Transverse colon (tissue), 4 donors: Measurements from ENCODE around the gene LYPD6B. TPM values are rescaled to one million over a fixed set of nuclear protein-coding genes. Genes with fewer than 3 reads are reported as not detected.

ENCODE experiments used
- DNase-seq: peaks from one replicate; pipeline ENCODE4 v3.0.0-alpha.2; 2019
- H3K27ac ChIP-seq, 4 donors: fragments of 200-600 bp; sonication (generic); 2 replicates each; pipeline ENCODE4 v1.5.1; 2016 to 2018; ENCODE audit warnings: inconsistent platforms in 4 of 4
- H3K27me3 ChIP-seq: fragments of 200-600 bp; sonication (generic); 2 replicates; pipeline ENCODE4 v1.5.1; 2017; ENCODE audit warnings: inconsistent platforms
- H3K36me3 ChIP-seq, 4 donors: fragments of 200-600 bp; sonication (generic); 2 replicates each; pipeline ENCODE4 v1.5.1; 2017 to 2019; ENCODE audit warnings: inconsistent platforms in 4 of 4
- H3K4me1 ChIP-seq, 4 donors: fragments of 200-600 bp; sonication (generic); 2 replicates each; pipeline ENCODE4 v1.5.1; 2017 to 2020; ENCODE audit warnings: inconsistent platforms in 4 of 4
- H3K4me3 ChIP-seq, 4 donors: fragments of 200-600 bp; sonication (generic); 1 replicate in 1 of 4; 2 replicates in 3 of 4; pipeline versions ENCODE4 v1.5.1 to v1.6.1; 2017 to 2019; ENCODE audit warnings: inconsistent platforms in 4 of 4
- H3K9me3 ChIP-seq, 2 donors: fragments of 200-600 bp; sonication (generic); 2 replicates each; pipeline ENCODE4 v1.5.1; 2017 to 2019; ENCODE audit warnings: inconsistent platforms in 2 of 2
- EP300 ChIP-seq: sonication (generic); formaldehyde crosslinking; IDR thresholded peaks from one replicate; pipeline ENCODE4 v1.6.1; 2017; ENCODE audit warnings: antibody characterized with exemption, low read depth
- POLR2A ChIP-seq: fragments of 450-650 bp; IDR thresholded peaks from one replicate; pipeline ENCODE4 v1.6.1; 2016; ENCODE audit warnings: antibody characterized with exemption, mild to moderate bottlenecking, moderate library complexity
- POLR2AphosphoS5 ChIP-seq, 3 donors: sonication (generic); formaldehyde crosslinking; IDR thresholded peaks; one replicate each; pipeline ENCODE4 v1.6.1; 2016; ENCODE audit warnings: antibody characterized with exemption in 3 of 3
- whole genome bisulfite sequencing, 2 donors: methylation state at CpG; one replicate each; pipeline ENCODE4 v1.1.5; 2018; ENCODE audit warnings: low coverage in 1 of 2; 5-methylcytosine and 5-hydroxymethylcytosine counted together
- in situ Hi-C, 4 donors: fragments of 200-750 bp; cut with MboI; loops; one replicate each; pipeline versions ENCODE4 v1.15.0 to v1.15.1; 2017; ENCODE audit warnings: low sequenced_read_pairs in 3 of 4, low pct_ligation_motif_present in 1 of 4, low pct_unique_long_range_greater_than_20kb in 1 of 4
- intact Hi-C: fragments of 100-400 bp; cut with DNase I; formaldehyde crosslinking; loops from one replicate; pipeline ENCODE4 v1.15.1; 2023; ENCODE audit warnings: low total_unique reads
- total RNA-seq, 4 donors: library from RNA; depleted of rRNA; stranded (reverse); fragments of >200 nt; gene quantifications; one replicate each; pipeline ENCODE4 v1.1.0, GENCODE V29; 2016
- TF ChIP-seq, protein P1 (sequence below), 5 experiments: fragments of 200-600 bp in 3 of 5; fragments of 450-650 bp in 2 of 5; sonication (generic) in 3 of 5; IDR thresholded peaks; 1 replicate in 2 of 5; 2 replicates in 3 of 5; pipeline ENCODE4 v1.5.1; 2016 to 2017; ENCODE audit warnings: antibody characterized with exemption in 5 of 5, inconsistent platforms in 3 of 5, mild to moderate bottlenecking in 2 of 5, moderate library complexity in 1 of 5

The LYPD6B gene
- total RNA-seq, 4 donors from 2014 or later, result 1.1 to 3.1 (median 2.6) TPM; not detected in 1

DNA sequence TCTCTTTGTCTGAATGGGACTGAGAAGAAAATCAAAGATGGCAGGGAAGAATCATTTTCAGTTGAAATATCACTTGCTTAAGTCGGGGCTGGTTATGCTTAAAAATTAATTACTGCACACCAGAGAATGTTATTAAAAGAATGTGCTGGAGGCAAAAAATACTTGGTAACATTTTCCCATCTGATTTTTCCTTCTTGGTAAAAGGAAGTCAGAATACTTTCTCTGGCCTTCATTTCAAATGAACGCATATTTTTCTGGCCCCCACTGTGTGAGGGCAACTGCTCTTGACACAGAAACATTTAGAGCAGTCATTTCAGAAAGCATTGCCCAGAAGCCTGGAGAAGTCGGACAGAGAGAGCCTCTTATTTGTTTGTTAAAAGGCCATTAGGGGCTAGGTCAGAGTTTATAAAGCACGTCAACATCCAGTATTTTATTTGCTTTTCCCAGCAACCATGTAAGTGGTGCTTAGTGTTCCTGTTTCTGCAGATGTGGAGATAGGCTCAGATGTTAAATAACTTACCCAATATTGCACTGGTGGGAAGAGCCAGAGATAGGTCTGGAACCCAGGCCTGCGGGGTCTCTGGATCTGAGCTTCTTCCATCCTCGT is 32.9 kb upstream of the LYPD6B start:
- H3K9me3 ChIP-seq, result no peaks in the 10 kb centered on the region
- no peak for DNase-seq
- WGBS, 2 donors, result 55 to 61% methylated on average over 4 to 6 of the region's 6 CpGs

DNA sequence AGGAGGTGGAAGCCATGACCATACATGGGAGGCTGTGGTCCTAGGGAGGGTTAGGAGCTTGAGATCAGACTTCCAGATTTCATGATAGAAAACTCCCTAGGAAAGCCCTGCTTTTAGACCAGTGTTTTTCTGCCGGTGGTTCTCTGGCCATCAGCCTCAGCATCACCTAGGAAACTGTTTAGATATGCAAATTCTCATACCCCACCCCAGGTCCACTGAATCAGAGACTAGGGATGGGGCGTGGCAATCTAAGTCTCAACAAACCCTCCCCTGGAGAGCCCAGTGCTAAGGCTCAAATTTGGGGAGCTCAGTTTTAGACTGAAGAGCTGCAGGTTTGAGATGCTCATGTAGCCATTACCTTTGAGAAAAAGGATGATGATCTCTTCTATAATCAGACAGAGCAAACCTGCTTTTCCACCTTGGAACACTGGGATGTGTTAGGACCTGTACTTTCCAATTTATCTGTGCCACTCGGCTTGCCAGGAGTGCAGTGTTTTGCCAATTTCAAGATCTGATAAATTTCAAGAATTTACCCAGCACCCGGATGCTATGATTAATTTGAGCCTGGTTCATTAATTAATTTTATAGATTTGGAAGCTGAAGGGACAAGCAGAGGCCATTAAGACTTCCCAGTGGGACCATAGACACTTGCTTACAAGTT is 31.5 kb upstream of the LYPD6B start:
- in situ Hi-C loops, result no loop called here
- TF ChIP-seq EP300 (no peak), POLR2AphosphoS5 (IDR thresholded peaks at IDR 0.05) (no peak), POLR2A (no peak)
- TF ChIP-seq, protein P1, sequence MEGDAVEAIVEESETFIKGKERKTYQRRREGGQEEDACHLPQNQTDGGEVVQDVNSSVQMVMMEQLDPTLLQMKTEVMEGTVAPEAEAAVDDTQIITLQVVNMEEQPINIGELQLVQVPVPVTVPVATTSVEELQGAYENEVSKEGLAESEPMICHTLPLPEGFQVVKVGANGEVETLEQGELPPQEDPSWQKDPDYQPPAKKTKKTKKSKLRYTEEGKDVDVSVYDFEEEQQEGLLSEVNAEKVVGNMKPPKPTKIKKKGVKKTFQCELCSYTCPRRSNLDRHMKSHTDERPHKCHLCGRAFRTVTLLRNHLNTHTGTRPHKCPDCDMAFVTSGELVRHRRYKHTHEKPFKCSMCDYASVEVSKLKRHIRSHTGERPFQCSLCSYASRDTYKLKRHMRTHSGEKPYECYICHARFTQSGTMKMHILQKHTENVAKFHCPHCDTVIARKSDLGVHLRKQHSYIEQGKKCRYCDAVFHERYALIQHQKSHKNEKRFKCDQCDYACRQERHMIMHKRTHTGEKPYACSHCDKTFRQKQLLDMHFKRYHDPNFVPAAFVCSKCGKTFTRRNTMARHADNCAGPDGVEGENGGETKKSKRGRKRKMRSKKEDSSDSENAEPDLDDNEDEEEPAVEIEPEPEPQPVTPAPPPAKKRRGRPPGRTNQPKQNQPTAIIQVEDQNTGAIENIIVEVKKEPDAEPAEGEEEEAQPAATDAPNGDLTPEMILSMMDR (IDR thresholded peaks at IDR 0.05), result no peak
- DNase-seq, result no peak
- Histone ChIP-seq H3K4me1 (no peaks in the 10 kb centered on the region), H3K4me3 (no peak overlapping the region), H3K27me3 (no peaks in the 10 kb centered on the region), H3K36me3 (no peaks in the 10 kb centered on the region), H3K9me3 (no peaks in the 10 kb centered on the region), H3K27ac (no peak overlapping the region)
- intact Hi-C loops, result no loop called here
- WGBS, 2 donors, result 65 to 86% methylated on average over 2 to 4 of the region's 4 CpGs

More for the DNA sequence above, 32.9 kb upstream of the LYPD6B start:
- intact Hi-C loops, result no loop called here
- H3K27me3 ChIP-seq, result no peaks in the 10 kb centered on the region
- H3K4me1 ChIP-seq, result no peaks in the 10 kb centered on the region
- no peak overlapping the region for H3K27ac ChIP-seq
- TF ChIP-seq EP300, result no peak
- no peak for TF ChIP-seq POLR2A
- TF ChIP-seq POLR2AphosphoS5 (IDR thresholded peaks at IDR 0.05), result no peak
- TF ChIP-seq, protein P1 (IDR thresholded peaks at IDR 0.05), result no peak
- no peak overlapping the region for H3K4me3 ChIP-seq
- in situ Hi-C loops, result no loop called here
- no peaks in the 10 kb centered on the region for H3K36me3 ChIP-seq

DNA sequence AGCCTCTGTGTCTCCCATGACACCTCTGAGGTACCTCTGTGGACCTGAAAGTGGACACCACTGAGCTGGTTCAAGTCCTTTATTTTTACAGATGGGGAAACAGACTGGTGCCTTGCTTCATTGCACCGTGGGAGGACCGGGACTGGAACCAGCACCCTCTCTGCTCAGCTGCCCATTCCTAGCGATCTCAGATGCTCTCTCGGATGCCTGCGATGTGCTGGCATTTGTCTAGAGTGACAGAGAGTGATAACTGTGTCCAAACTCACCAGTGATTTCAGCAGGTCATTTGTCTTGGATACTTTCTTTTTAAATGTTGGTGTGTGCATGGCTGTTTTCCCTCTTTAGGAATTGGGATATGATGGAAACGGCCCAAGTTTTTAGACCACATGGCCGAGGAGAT is 30.1 kb upstream of the LYPD6B start:
- Histone ChIP-seq H3K4me3 (no peak overlapping the region), H3K4me1 (no peaks in the 10 kb centered on the region), H3K27ac (no peak overlapping the region), H3K9me3 (no peaks in the 10 kb centered on the region), H3K27me3 (no peaks in the 10 kb centered on the region), H3K36me3 (no peaks in the 10 kb centered on the region)
- DNase-seq, result no peak
- TF ChIP-seq EP300 (no peak), POLR2AphosphoS5 (IDR thresholded peaks at IDR 0.05) (no peak), POLR2A (no peak)
- TF ChIP-seq, protein P1 (IDR thresholded peaks at IDR 0.05), result no peak
- 86% methylated on average over 7 of the region's 7 CpGs; no CpG with 5 or more reads in 1 of the 2 donors for WGBS, 2 donors
- intact Hi-C loops, result no loop called here
- in situ Hi-C loops, result no loop called here

DNA sequence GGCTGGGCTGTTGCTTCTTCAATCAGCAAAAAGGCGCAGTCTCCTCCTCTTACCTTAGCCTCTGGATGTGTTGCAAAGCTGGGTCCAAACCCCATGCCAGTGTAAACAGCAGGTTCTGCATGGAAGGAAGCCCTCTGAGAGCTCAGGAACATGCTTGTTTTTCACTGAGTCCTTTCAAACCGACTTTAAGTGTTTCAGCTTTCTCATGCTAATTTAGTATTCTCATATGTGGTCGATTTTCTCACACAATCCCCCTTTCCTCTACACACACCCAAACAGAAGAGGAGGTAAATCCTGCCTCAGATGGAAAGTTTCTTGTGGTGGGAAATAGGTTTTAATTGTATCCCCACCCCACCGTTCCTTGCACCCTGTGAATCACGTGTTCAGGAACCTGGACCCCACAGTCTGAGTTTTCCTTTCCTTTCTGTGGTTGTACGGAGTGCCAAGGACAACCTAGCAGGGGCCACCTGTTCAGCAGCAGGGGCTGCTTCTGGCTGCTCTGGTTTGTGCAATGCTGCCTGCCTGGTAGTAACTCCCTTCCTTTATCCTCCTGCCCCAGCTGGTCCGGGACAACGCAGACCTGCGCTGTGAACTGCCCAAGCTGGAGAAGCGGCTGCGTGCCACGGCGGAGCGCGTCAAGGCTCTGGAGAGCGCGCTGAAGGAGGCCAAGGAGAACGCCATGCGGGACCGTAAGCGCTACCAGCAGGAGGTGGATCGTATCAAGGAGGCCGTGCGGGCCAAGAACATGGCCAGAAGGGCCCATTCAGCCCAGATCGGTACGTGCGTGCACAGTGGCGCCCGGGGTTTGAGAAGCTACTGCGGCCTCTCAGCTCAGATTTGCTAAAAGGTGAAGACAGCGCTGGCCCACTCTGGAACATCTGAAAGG is 28.7 kb upstream of the LYPD6B start:
- H3K36me3 ChIP-seq, result no peaks in the 10 kb centered on the region
- intact Hi-C loops, result no loop called here
- no peaks in the 10 kb centered on the region for H3K4me1 ChIP-seq
- WGBS, 2 donors, result 92 to 93% methylated on average over 10 to 31 of the region's 31 CpGs
- DNase-seq, result no peak
- no peaks in the 10 kb centered on the region for H3K9me3 ChIP-seq
- no peak overlapping the region for H3K4me3 ChIP-seq
- in situ Hi-C loops, result loop anchor here in 1 of 4 donors (10.0 kb wide), 1 partner anchor 305 kb away; no protein-coding TSS in a partner anchor
- no peak for TF ChIP-seq EP300
- no peak for TF ChIP-seq POLR2AphosphoS5 (IDR thresholded peaks at IDR 0.05)
- no peaks in the 10 kb centered on the region for H3K27me3 ChIP-seq
- no peak overlapping the region for H3K27ac ChIP-seq
